ENCODE data around the gene AK8.

The AK8 gene

DNA sequence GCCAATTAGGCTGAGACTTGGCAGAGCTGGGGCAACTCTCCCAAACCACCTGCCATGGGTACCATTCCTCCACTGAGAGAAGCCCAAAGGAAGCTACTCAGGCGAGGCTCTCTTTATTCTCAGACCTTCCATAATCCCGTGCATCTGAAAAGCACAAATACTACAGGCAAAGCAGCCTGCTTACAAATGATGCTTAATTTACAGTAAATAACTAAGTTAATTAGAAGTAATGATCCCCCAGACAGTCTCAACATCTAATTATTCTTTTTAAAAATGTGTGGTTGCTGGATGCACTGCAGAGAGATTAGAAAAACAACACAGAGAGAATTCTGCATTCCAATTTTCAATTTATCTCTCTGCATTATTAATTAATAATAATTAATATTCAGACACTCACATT, 53.1 kb downstream of the AK8 start:
- no peak for DNase-seq

DNA sequence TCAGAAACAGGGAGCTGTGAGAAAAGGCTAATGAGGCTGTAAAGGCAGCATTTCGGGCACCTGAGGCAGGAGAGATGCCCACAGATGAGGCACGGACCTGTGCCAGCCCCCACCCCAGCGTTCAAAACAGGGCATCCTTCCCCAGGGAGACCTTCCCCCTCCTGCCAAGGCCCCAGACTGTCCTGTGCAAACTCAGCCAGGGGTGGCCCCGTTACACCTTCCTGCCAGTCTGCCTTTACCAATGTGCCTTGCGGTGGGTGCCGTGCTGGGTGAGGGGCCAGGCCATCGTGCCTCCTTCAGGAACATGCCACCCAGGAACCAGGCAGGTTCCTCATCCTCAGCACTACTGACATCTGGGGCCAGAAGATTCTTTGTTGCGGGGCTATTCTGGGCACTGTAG, 53.9 kb downstream of the AK8 start:
- no peak for DNase-seq

DNA sequence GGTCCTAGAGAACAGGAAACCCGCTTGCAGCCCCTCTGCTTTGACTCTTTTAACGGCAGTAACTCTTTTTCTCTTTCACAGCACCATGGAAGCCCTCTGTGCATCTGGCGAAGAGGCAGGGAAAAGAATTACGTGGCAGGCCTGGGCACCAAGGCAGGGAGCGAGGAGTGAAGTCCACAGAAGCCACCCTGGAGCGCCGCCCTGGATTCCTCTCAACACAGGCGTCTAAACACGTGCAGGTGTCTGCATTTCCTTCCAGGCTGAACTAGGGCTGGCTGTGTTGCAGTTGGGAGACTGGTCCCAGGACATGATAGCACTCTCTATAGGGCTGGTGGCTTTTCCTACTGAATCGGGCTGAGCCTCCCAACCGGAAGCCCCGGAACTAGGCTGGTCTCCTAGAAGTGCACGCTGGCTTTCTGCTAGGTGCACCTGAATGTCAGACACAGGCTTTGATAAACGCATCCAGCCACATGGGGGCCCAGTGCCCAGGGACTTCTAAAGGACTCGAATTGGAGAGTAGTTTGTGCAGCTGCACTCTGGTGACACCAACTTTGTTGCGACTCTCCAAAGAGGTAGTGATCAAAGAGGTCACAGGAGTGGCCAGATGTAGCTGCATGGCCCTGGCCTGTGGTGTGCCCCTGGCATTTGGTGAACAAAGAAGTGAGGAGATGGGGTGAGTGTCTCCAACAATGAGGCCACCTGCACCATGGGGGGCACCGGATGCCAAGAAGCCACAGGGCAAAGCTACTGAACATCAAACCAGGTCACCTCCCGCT, 54.5 kb downstream of the AK8 start:
- no peak for DNase-seq

DNA sequence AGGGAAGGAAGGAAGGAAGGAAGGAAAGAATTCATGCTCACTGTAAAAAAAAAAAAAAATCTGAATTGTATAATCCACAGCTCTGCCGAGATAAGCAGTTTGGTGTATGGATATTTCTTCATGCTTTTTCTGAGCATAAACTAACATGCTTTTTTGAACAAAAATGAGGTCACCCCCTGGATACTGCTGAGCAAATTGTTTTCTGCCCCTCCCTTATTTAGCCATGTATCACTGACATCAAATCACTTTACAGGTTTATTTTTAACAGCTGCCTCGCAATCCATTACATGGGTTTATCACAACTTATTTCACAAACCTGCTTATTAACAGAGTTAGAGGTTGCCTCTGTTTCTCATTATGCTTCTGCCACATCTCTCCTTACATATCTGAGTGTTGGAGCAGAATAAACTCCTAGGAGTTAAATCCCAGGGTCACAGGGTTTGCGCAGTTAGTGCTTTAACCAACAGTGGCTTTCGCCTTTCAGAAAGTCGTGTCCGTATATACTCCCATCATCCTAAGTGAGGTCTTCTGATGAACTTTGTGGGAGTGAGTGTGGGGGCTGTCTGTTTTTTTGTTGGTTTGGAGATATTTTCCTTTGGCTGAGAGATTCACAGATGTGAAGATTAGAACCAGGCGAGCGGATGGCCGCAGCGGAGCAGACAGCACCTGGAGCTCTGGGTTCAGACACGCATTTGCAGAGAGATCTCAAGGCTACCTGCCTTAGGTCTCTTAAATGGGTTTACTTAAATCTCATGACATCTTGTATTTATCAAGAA, 57.7 kb downstream of the AK8 start:
- no peak for DNase-seq

DNA sequence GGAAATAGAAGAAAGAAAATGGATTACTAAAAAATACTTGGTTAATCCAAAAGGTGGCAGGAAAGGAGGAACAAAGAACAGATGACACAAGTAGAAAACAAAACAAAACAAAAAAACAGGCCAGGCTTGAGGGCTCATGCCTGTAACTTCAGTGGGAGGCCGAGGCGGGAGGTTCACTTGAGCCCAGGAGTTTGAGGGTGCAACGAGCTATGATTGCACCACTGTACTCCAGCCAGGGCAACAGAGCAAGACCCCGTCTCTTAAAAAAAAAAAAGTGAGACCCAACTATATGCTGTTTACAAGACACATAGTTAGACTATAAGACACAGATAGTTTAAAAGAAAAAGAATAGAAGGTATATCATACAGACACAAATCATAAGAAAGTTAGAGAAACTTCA, 59.5 kb downstream of the AK8 start:
- DNase-seq, result no peak

DNA sequence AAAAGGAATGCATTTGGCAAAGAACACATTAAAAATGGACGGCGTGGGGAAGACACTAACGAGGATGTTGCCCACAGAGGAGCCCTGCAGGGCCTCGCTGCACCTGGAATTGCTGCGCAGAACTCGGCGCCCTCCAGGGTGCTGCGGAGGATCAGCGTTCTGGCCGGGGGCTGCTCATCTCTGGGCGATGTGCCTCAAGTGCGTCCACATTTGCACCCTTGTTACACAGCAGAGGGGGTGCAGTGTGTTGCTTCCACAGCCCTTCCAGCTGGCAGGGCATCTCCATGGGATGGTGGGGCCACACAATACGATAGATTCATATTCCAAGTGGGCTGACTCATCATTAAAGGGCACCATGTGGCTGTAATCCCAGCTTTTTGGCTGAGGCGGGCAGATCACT, 63.1 kb downstream of the AK8 start:
- DNase-seq, result no peak

DNA sequence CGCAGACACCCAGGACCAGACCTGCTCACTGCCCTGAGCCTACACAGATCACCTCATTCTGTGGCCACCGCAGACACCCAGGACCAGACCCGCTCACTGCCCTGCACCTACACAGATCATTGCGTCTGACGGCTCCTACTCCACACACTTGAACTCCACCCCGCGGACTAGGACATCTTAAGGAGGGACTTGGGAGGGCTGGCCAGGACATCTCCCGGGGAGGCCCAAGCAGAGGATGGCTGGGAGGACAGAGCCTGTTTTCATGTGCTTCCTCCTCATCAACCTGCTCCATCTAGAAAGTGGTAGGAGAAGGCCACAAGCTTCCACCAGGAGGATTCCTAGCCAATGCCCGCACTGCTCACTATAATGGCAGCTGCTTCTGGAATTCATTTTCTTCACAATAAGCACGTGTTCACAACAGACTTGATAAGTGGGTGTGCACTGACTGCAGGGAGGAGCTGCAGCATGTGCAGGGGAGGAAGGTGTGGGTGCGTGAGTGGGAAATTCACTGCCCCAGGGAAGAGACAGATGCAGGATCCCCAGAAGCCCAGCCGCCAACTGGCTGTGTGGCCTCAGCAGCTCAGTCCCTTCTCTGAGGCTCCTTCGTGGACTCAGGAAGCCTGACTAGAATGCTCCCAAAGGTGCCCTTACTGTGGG, 64.8 kb downstream of the AK8 start:
- DNase-seq, result no peak

DNA sequence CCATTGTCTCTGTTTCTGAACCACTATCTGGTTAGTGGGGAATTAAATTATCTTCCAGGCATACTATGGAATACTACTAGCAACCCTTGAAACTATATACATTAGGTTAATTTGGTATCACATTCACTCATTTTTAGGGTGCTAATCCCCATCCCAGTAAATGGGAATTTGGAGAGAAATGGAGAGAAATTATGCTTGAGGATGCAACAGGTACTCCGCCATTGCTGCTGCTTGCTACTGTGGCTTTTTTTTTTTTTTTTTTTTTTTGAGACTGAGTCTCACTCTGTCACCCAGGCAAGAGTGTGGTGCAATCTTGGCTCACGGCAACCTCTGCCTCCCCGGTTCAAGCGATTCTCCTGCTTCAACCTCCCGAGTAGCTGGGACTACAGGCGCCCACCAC, 66.1 kb downstream of the AK8 start:
- no peak for DNase-seq

DNA sequence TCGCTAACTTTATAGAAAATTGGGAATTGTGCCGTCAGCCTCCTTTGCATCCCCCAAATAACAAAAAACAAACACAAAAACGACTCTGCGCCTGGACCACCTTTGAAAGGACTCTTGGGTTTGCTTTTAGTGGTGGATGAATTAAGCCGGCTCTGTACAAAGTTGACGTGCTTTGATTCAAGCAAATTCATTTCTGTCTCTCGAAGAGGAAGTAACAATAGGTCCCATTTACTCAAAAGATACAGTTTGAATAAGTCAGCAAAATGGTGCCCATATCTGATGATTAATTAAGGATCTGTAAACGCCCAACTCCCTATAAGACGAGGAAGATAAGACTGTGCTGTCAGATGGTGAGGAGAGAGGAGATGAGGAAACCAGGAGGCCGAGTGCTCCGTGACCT, 67.8 kb downstream of the AK8 start:
- no peak for DNase-seq

DNA sequence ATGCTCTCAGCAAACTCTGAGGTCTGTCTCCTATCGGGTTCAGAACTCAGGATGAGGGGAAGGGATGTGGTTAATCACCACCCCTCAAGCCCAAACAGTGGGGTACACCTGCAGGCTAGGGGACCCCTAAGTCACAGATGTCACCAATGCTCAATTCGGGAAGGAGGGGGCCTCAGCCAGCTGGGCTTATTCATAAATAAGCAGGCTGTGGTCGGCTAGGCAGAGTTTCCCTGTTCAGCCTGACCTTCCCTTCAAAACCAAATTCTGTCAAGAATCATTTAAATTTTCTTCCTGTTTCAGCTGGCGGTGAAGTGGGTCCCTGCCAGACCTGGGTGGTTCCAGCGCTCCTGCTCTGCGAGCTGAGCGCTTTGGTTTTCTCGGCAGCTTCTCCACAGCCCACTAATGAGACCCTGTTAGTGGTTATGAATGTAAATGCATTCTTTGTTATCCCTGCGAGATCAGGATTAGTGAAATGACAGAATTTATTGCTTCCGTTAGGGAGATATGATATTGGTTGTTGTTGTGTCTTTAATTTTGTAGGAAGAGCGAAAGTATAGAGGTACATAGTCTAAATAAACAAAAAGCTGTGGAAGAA, 68.3 kb downstream of the AK8 start:
- no peak for DNase-seq

DNA sequence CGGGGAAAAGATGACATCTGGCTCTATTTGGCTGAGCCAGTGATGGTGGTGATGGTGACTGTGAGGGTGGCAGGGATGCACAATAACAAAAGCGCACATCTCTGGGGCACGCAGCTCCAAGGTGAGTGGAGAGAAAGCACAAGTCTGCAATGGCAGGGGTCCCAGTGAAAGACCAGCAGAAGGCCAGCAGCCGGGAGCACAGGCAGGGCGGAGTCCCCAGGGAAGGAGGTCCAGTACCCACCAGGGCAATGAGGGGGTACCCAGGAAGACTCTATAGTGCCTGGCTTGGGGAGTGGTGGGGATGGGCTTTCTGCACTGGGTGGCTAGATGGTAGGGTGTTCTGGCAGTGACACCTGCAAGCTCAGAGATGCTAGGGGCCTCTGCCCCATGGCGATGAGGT, 69.4 kb downstream of the AK8 start:
- DNase-seq, result no peak

DNA sequence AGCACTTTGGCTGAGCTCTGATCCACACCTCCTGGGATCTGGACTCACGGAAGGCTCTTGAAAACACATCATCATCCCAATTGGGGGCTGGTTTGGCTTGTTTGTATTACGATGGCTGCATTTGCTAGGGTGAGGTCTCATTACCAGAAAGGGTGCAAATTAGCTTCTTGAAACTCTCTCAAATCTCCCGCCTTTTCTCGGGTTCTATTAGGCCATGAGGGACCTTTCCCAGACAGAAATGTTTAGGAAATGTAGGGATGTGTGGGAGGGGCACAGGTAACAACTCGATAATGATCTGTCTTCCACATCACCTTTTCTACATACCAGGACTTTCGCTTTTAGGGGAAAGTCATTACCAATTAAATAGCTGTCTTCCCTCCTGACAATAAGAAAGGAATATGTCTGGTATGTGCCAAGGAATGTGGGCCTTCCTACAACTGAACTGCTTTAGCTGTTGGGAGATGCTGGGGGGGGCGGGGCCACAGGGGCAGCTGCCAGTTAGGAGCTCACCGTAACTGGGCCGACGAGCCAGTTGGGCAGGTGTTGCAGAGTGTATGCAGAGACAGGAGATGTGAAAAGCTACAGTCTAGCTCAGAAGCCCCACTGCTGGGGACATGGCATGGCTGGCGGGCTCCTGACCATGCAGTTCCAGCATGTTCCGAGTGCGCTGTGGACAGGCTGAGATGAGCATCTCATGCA, 71.2 kb downstream of the AK8 start:
- DNase-seq, result no peak

DNA sequence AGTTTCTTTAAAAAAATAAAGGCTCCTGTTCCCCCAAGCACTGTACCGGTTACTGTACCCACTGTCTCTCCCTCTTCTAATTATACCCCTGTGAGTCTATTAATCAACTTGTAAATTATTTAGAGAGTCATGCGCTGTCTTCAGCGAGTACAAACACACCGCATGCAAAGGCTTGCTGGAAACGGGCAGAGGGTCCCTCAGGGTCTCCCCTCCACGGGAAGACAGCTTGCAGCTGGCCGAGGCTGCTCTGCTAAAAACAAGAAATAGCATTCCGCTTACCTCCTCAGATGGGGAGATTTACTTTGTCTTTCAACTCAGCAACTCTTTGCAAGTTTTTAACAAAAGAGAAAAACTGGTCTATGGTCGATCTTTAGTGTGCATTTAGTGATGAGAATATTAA, 71.8 kb downstream of the AK8 start:
- no peak for DNase-seq

DNA sequence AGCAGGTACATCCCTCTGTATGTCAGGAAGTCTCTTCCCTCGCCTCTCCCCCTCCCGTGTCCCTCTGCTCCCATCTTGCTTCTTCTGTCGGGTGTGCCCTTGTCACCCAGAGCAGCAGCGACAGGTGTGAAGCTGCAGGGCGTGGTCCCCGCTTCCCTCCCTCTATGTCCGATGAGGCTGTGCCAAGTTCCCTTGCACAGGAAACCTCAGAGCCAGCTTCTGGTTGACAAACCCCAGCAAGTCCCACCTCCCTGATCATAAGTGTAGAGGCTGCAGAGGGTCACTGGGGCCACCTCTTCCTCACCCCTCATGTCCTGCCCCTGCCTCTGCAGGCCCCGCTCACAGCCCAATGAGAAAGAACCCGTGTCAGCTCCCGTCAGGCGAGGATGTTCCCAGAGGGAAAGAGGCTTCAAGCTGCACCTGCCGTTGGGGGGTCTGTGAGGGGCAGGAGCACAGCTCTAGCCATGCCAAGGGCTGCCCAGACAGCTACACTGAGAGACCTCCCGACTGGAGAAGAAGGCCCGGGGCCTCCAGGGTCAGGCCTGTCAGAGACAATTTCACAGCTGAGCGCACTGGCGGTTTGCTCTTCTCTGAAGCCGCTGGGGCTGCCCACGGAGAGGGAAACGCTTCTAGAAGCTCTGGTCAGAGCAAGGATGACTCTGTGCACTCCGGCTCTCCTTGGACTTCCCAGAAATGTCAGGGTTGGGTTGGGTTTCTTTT, 73.3 kb downstream of the AK8 start:
- no peak for DNase-seq

DNA sequence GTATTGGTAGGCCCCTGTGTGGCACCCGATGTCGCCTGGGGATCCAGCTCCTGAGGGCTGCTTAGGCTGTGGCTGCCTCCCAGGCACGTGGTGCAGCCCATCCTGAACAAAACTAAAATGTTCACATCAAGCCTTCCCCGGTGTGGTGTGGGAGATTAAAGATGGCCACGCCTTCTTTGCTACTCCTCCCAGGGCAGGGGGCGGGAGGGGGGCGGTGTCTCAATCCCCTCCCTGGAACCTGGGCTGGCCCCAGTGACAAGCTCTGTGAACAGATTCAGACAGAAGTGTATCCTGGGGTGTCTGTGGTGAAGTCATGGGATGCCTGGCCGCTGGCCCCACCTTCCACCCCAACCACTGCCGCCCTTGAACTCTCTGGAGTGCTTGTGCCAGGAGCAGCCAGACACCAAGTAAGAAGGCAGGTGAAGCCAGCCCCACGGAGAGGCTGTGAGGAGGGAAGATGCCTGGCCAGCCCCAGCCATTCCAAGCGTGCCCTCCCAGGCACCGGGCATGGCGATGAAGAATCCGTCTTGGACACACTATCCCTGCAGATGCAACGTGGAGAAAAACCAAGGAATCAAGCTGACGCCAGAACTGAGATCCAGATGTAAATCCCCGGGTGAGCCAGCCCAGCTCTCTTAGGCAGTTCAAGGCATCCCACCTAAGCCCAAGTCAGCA, 75.8 kb downstream of the AK8 start:
- no peak for DNase-seq

DNA sequence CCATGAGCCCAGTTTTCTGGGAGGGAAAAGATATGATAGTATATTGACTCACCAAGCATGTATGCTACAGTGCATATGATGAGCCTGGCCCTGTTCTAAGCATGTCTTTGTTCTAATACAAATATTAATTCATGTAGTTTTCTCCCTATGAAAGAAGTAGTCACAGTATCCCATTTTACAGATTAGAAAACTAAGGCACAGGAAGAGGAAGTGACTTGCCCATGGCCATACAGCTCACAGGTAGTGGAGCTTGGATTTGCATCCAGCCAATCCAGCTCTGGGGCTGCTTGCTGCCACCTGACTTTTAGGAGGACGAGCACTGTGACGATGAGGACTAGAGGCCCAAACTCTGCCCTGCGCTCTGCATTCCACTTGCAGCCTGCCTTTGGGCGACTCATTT, 76.4 kb downstream of the AK8 start:
- DNase-seq, result no peak

DNA sequence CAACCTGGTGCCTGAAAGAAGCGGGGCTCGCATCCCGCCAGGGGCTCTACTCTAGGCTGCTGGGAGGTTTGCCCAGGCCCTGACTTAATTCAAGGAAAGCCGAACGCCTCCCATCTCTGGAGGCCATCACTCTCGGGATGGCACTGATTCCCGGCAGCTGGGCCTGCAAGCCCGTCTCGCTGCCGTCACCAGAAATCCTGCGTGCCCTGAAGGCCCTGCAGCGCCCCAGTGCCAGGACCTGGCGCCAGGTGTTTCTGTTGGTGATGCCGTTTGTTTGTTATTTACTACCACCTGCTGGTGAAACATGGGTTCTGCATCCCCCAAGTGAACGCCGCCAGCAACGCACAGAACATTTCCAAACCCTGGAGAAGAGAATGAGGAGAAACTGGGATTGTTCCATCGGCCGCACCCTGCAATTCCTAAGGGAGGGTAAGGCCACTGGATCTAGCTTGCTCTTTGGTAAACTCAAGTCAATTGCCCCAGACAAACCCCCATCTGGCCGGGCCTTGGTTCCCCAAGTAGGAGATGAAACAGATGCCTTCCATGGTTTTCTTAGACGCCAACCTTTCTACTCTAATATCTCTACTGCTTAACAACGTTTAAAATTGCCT, 77.9 kb downstream of the AK8 start:
- peak; percentile 75 for DNase-seq

DNA sequence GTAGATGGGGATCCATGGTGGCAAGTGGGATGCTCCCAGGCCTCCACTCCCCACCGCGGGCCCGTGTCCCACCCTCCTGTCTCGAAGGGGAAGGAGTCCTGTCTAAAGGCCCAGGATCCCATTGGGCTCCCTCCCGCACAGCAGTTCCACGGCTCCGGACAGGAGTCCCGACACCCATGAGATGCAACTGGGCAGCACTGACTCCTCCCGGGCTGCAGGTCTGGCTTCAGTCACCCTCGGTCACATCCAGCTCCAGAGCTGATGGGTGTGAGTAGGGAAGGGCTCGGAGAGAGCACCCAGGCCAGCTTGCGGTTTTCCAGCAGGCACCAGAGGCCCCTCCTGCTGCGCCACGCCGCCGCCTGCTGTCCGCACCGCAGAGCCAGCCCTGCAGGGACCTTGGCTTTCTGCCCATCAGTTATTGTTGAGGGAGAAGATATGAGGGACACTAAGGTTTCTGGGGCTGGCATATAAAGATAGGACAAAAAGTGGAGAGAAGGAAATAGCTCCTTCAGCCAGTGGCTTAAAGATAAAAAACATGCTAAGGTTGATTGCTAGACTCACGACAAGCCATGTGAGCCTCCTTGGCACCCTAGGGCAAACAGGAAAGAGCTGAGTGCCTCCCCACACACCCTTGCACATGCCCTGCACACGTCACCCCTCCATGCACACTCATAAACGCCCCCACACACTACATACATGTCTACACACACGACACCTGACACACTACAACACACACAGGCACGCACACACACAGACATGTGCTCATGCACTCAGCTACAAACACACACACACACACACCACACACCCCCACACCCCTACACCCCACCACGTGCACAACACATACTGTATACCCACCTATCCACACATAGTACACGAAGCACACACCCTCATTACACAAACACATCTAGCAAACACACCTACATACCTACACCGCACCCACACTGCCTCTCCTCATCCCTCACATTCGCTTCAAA, 79.0 kb downstream of the AK8 start:
- DNase-seq, result no peak

DNA sequence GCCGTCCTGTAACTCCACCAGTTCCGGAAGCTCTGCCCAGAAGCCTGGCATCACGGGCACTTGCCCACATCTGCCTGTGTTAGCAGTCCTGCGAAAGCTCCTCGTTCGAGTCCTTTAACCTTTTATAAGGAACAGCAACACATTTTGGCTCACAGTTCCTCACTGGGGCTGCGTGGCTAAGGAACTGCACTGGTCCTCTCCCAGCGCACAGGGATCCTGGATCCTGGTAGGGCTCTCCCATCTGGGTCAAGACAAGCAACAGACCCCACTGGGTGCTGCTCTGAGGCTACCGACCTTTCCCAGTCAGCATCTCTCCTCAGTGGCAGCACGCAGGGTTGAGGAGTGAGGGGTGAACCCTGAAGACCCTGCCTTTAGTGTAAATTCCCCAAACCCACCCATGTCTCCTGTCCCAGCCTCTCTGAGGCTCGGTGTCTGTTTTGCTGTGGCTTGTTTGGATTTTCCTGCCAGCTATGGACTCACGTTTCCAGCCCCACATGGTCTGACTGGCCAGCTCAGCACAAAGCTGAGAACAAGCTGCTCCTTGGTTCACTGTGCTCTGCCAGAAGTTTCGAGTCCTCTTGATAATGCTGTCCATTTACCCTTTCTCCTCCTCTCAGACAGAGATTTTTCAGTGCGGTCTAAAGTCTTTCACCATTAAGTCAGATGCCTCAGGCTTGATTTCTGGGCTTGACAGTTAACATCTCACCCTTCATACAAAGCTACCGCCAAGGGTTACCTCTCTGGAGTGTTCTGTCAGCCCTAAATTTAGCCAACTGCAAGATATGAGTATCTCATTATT, 80.0 kb downstream of the AK8 start:
- DNase-seq, result no peak

All from NCI-H1436 (cell line).